HG02642 (cell line): ENCODE measurements around the gene TENM4.

Experiments
- ATAC-seq: cut with Tn5 transposase; IDR thresholded peaks from one replicate; pipeline ENCODE4 v1.9.1; 2021; ENCODE audit warnings: mild to moderate bottlenecking; ENCODE audit not compliant: unreplicated experiment, poor library complexity

TENM4 gene

DNA sequence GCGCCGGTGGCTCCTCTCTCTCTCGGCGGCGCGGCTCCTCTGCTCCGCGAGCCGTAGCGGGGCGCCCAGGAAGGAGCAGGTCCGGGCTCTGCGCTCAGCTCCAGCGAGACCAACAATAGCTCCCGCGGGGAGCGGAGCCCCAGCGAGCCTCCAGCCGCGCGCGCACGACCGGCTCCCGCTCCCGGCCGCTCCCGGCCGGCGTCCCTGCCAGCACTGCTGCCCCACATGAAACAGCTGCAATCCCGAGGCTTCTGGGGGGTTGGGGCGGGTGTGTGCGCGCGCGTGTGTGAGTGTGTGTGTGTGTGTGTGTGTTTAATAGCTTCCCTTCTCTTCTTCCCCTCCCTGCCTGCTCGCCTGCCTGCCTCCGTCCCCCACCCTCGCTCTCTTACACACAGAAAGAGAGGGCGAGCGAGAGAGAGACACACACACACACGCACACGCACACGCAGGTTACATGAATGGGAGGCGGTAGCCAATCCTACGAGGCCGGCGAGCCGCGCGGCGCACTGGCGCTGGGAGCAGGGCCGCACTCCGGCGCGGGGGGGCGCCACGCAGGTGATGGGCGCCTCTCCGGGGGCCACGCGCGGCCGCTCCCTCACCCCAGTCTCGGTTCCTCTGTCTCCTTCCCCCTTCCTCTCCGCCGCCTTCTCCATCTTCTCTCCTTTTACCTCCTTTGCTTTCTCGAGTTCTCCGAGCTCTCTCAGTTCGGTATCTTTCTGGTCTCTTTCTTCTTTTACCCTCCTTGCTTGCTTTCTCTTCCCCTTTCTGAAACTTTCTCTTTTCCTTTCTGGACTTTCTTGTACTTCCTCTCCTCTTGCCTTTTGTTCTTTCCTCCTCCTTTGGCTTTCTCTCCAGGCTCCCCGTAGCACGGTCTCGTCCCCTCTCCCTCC lies at the start of gene TENM4:
TENM4 (minus strand) TSS at position 460 of the 890 bp plus-strand sequence. CDS start 371,086 bp downstream, outside the sequence.
- peak; percentile 59 for ATAC-seq

DNA sequence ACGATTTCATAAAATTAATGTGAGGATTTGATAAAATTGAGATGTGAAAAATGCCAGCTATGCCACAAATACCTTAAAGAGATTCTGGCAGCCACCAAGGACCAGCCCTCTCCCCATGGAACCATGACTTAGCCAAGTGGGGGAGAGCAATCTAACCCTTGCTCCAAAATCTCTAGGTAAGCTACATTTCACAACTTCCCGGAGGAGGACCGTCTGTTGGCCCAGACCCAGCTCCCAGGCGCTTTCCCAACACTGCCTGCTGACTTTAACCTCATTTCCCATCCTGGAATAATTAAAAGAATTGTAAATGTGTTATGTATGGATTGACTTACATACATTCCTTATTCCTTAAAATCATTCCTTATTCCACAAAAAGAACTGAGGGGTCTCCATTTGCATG lies 47.5 kb upstream of the TENM4 start:
- no peak for ATAC-seq

DNA sequence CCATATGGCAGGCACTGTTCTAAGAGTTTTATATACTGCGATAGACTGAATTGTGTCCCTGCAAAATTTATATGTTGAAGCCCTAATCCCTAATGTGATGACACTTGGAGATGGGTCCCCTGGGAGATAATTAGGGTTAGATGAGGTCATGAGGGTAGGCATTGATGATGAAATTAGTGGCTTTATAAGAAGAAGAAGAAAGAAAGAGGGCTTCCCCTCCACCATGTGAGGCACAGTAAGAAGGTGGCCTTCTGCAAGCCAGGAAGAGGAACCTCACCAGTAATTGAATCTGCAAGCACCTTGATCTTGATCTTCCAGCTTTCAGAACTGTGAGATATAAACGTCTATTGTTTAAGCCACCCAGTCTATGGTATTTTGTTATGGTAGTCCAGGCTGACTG lies 46.6 kb upstream of the TENM4 start:
- ATAC-seq: no peak

DNA sequence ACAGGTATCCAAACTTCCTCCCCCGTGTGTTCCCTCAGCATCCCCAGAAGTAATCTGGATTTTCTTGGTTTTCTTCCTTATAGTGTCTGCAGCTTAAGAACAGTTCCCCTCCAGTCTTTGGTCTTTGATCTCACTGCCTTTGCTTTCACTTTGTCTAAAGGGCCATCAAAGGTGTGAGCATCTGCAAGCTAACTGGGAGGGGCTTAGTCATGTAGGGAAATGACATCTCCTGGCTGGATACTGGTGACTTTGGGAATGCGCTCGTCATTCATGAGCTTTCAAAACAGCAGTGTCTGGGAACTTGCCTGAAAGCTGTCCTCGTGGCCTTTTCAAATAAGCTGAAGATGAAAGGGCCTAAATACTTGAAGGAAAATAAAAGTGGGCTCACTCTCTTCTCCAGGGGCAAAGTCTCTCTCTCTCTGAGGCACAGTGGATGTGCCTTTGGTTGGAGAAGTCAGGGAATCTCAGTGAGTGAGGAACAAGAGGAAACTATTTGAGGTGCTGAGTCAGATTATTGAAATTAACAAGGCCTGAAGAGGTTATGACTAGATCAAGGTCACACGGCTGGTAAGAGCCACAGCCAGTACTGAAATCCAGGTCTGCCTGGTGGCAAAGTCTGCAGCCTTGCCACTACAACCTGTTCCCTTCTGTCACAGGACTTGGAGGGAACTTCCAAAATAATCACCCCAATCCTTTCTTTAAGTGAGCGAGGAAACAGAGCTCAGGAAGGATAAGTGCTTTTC lies 45.6 kb upstream of the TENM4 start:
- no peak for ATAC-seq

DNA sequence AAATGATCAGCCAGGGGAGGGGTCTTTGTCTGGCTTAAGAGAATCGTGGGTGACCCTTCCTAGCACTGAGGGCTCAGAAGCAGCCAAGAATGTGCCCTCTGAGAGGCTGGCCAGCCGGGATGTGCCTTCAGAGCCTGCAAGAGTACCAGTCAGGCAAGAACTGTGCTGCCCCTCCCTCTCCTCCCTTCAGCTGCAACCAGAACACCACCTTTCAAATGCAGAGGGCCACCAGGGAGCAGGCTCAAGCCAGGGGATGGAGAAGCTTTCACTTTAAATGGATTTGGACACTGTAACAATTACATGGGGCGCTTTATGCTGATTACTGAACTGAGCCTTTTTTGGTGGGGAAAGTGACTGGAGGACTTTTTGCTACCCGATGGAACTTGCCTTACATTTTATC lies 44.9 kb upstream of the TENM4 start:
- ATAC-seq: no peak

DNA sequence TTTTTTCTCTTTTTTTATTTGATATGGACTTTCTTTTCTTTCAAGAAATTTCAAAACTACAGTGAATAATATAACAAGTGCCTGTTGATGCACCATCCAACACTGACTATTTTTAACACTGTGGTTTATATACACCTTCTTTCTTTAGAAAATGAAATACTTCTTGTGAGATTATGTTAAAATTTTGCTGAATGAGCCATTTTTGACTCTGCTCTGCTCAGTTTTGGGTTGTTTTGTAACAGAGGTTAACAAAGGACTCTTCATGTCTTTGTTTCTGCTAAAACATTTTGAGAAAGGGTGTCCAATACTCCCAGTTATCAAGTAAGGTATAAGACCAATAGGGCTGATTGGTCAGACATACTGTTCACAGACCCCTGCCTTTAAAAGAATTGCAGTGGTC lies 44.0 kb upstream of the TENM4 start:
- ATAC-seq: no peak

DNA sequence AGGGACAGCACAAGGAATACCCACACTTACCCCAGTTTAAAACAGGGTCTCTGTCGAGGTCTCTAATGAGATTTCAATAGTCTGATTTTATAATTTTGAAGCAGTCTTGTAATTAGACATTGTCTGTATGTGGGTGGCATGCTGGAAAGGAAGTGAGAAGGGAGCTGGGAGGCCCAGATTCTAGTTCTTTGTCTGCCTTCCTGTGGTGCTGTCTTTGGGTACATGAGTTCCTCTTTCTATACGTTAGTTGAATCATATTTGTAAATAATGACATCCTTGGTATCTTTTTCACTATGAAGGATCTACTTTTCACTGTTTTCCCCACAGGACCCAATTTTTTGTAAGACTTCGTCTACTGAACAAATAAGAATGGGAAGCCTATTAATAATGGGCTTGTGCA lies 42.0 kb upstream of the TENM4 start:
- peak; percentile 91 for ATAC-seq

DNA sequence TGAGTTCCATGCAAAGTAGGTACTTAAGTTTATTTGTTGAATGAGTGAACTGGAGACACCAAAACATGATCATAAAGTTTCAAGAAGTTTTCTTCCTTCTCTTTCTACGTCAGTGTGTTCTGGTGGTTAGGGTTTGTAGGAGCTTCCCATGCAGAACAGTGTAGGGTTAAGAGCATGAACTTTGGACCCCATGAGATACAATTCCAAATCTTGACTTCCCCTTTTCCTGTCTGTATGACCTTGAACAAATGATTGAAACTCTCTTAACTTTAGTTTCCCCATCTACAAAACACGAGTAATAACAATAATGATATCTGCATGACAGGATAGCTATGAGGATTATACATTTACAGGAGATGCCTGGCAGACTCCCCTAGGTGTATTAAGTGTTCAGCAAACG lies 41.0 kb upstream of the TENM4 start:
- no peak for ATAC-seq

DNA sequence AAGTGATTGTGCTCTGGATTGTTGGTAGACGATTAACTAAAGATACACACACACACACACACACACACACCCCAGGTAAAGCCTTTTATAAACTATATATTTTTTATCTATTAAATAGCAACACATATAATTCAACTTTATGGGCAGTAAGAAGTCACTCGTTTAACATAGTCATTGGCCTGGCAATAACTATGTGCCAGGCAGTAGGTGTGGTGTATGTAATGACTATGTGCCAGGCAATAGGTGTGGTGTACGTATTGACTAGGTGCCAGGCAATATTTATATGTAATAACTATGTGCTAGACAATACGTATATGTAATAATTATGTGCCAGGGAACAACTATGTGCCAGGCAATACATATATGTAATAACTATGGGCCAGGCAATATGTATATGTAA lies 40.0 kb upstream of the TENM4 start:
- no peak for ATAC-seq

DNA sequence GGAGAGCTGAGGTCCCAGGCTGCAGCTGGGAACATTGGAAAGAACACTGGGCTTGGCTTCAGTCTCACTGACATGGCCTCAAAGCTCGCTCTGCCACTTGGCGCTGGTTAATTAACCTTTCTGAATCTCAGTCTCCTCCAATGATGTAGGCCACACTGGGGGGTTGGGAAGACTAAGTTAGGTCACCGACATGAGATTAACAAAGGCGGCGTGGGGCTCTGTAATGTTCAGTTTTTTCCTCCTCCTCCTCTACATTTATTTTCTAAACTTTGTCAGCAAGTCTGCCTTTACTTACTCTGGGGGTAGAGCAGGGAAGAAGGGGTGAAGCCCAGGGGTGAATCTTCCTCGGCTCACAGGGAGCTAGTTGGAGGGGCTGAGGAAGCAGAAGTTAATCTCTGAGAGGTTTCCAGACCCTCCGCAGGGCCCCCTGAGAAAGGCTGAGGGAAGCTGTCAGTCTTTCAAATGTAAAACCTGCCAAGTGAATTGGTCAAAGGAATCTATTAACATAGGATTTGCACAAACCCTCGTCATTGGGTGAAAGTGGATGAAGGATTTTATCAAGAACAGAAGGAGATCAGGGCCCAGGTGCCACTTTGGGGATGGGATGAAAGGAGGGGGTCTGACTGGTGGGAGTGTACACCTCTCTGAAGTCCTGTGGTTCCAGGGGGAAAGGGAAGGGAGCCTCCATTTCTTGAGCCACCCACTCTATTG lies 32.1 kb upstream of the TENM4 start:
- ATAC-seq: no peak

DNA sequence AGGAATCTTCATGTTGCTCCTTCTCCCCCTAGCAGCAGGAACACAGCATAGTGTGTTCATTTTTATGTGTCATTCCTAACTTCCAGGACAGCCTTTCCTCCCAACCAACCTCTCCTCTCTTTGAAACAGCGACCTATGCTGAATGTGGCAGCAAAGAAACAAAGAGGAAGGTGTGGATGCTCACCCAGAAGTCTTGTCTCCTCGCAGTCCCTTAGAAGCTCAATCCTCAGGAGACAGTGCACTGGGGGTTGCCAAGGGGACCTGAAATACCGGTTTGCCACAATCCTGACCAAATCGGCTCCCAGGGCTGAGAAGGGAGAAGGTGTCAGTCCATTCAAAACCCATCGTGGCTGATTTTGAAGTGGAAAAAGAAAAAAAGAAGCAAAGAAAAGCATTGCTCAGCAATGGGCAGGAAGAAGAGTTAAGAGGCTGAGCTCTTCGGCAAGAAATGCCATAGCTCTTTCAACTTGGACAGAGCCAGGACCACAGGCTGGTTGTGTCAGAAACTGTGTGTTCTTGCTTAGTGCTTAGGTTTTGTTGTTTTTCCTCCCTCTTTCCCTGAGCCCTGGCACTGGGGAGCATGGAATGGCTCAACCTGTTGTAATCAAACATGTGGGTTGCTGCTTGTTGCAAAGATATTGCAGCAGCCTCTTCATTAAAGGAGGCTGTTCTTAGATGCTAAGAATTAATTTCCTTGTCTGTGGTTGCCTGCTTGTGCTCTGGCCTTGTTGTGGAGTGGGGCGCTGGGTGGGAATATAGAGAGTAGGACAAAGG lies 30.4 kb upstream of the TENM4 start:
- ATAC-seq: no peak

DNA sequence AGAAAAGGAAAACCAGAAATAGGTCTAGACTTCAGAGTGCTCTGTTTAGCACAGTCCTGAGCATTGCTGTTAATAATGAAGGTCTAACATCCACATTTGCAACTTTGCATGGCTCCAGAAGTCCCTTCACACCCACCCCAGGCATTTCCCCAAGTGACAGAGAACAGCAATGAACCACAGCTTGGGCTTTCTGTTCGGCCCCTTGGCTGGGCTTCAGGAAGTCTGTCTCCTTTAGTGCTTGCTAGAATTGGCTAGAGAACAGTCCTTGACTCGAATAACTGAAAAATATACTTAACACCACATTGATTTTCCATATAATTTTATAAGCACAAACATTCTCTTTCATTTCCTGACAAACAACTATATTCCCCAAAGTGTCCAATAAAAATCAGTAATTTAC lies 29.3 kb upstream of the TENM4 start:
- ATAC-seq: no peak

DNA sequence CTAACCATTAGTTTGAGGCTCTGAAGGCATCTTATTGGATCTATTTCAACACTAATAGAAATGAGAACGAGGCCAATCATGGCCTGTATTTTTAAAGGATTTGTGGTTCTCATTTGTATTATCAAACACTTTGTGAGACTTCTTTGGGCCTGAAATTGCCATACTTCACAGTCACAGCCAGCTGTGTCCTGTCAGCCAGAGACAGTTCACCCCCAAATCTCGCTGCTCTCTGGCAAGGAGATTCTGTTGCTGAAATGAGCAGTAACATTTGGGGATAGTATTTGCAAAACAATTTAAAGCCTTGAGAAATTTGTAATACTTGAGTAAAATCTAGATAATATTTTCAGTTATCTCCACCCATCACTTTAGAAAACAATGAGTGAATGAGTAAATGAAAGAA lies 26.9 kb upstream of the TENM4 start:
- no peak for ATAC-seq

DNA sequence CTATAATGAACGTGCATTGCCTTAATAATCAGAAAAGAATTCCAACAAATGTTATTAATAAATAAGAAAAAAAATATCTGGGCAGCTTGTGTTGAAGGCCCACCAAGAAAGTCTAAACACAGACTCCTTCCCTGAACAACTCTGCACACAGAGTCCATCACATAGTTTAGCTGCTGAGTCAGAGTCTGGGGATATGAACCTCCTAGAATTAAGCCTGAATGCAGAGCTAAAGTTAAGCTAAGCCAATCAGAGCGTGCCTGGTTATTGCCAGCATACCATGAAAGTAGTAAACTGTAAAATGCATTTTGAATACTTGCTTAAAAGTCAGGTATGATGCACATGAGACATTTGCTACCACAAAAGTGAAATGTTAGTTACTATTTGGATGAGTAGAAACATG lies 25.6 kb upstream of the TENM4 start:
- no peak for ATAC-seq

DNA sequence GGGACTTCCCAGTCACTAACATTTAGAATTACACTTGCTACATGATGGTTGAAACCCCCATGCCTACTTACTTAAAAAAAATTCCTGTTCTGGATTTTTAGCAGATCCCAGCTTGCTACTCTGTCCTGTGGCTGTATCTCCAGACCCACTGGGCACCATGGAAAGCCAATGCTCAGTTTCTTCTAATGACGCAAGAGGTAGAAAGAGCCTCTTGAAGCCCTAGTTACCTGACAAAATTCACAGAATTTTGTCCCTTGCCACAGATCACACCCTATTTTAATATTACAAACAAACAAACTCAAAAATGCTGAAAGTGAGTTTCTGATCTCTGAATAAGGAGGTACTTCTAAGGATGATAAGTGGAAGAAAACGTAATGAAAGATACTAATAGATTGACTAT lies 24.3 kb upstream of the TENM4 start:
- no peak for ATAC-seq

DNA sequence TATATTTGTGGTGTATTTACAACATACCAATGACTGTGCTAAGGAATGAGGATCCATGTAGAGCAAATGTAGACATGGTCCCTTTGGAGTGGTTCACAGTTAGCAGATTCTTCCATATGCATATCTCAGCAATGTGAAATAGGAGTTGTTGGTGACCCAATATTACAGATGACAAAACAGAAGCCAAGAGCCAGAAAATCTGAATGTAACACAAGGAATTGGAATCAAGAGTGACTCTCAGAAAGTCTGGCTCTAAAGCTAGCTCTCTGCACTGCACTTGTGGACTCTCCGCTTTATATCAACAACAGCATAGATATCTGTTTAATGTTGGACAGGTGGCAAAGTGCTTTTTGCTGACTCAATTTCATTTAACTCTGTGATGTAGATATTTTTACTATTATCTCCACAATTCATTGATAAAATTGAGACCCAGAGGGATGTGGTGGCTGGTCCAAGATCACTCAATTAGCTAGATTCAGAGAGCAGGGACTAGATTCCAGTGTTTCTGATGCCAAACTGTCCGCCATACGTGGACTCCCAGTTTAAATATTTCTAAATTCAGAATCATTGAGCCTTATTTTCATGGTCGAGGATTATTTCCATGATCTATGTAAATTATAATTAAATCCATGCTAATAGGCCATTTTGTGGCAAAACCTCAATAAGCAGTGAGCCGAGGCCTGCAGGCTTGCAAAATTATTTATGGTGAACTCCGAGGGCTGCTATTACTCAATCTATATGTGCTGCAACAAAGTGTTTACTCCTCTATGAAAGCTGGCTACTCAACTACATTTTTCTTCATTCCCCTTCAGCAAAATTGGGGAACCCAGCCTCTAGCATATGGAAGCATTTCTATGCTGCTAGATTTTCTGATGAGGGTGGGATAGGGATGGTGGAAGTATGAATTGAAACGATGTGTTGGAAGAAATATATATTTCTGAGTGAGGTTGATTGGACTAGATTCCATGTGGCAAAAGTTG lies 21.1 kb upstream of the TENM4 start:
- ATAC-seq: no peak

DNA sequence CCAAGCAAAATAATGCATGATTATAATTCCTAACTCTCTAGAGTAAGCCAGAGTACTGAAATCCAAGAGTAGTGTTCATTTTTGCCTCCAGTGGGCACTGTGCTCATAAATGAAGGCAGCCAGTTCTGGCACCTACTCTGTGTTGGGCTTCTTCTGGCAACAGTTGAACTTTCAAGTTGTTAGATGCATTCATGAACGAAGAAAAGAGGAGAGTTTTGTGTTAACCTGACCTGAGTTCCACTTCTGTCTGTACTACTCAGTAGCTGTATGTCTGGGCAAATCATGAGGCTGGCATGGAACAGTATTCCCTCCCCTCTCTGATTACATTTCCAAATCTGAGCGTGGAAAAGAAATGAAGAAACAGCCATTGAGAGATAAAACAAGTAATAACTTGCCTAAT lies 20.3 kb upstream of the TENM4 start:
- peak; percentile 63 for ATAC-seq

DNA sequence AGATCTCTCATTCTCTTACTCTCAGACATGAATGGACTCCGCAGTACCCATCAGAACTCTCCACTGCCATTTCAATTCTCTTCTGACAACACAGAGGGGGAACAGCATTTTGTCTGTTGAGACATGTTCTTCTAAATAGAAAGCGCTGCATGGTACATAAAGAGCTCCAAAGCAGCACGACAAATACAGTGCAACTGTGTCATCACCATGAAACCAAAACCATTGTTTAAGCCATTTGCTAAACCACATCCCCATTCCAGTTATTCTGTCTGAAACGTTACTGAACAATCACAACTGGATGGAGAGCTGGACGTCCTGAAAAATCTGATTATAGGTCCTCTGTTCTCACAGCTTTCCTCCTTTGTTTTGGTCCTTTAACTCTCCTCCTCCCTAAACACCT lies 17.9 kb upstream of the TENM4 start:
- ATAC-seq: no peak

DNA sequence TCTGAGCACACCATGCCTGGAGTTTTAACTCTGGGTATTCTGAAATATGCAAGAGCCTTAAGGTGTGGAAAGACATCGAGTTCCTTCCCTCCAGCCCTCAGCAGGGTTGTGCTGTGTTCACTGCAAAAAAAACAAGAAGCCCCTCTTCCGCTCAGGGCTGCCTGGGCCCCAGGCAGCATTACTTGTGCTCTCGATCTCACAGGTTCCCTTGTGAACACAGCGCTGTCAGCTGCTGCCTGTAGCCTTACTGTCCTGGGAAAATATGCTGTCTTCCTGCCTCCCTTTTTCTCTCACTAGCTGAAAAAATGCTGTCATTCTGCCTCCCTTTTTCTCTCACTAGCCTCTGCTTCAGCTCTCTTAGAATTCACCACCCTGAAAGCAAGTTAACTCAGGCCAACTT lies 15.7 kb upstream of the TENM4 start:
- no peak for ATAC-seq
